Occipital lobe (tissue), 2 donors: Measurements from ENCODE around the gene ACVR1. TPM values are rescaled to one million over a fixed set of nuclear protein-coding genes. Genes with fewer than 3 reads are reported as not detected.
A peak's percentile ranks its signal among the peaks of the same experiment; 100 is the strongest.
"Not testable (repeated sequence)": the region's sequence is repeated elsewhere in the genome, so short reads cannot be mapped to it uniquely, and the experiment has no call there.

ENCODE experiments used
- DNase-seq: peaks from one replicate; lab custom pipeline; 2025; lab: John Stamatoyannopoulos, UW
- total RNA-seq: library from RNA; depleted of rRNA; stranded (reverse); fragments of >200 nt; gene quantifications from one replicate; pipeline ENCODE4 v1.2.3, GENCODE V29; 2014

Gene ACVR1
- total RNA-seq, 1 donor from 2014 or later, result 20.3 TPM

- DNase-seq, result peak; percentile 6
These were observed 18.7 kb upstream of the ACVR1 start for GRCh38 chr2:157894694-157895435.

GRCh38 chr2:157893611-157894010 lies 17.5 kb upstream of the ACVR1 start:
- DNase-seq, result no peak

- no peak for DNase-seq
These were observed 15.5 kb upstream of the ACVR1 start for GRCh38 chr2:157891643-157892041.

GRCh38 chr2:157890969-157891642 lies 15.0 kb upstream of the ACVR1 start:
- DNase-seq, result no peak

GRCh38 chr2:157887946-157888345 lies 11.8 kb upstream of the ACVR1 start:
- DNase-seq, result no peak

GRCh38 chr2:157884533-157884932 lies 8.4 kb upstream of the ACVR1 start:
- DNase-seq, result not testable (repeated sequence)

- DNase-seq, result no peak
These were observed 4.8 kb upstream of the ACVR1 start for GRCh38 chr2:157880927-157881326.

GRCh38 chr2:157877761-157878400 lies 1.8 kb upstream of the ACVR1 start:
- no peak for DNase-seq

GRCh38 chr2:157876786-157877138 lies 632 bp upstream of the ACVR1 start:
- DNase-seq, result no peak

GRCh38 chr2:157875641-157876065 lies 477 bp downstream of the ACVR1 start:
- DNase-seq, result no peak

- DNase-seq, result peak; percentile 6
These were observed 1.0 kb downstream of the ACVR1 start for GRCh38 chr2:157874997-157875640.

GRCh38 chr2:157874348-157874747 lies 1.8 kb downstream of the ACVR1 start:
- no peak for DNase-seq

GRCh38 chr2:157872791-157873190 lies 3.3 kb downstream of the ACVR1 start:
- no peak for DNase-seq

- DNase-seq, result no peak
These were observed 4.7 kb downstream of the ACVR1 start for GRCh38 chr2:157871415-157871814.

GRCh38 chr2:157868993-157869392 lies 7.1 kb downstream of the ACVR1 start:
- DNase-seq, result no peak

GRCh38 chr2:157867703-157868102 lies 8.4 kb downstream of the ACVR1 start:
- DNase-seq, result no peak

GRCh38 chr2:157866666-157867642 lies 9.2 kb downstream of the ACVR1 start:
- DNase-seq, result no peak

- DNase-seq, result no peak
These were observed 9.9 kb downstream of the ACVR1 start for GRCh38 chr2:157866202-157866601.

- DNase-seq, result no peak
These were observed 11.2 kb downstream of the ACVR1 start for GRCh38 chr2:157864857-157865430.

- DNase-seq, result no peak
These were observed 17.3 kb downstream of the ACVR1 start for GRCh38 chr2:157858846-157859245.

- no peak for DNase-seq
These were observed 18.2 kb downstream of the ACVR1 start for GRCh38 chr2:157857881-157858280.
